GM12878 (cell line): ENCODE data around the gene SLC9B1. TPM values are rescaled to one million over a fixed set of nuclear protein-coding genes. Genes with fewer than 3 reads are reported as not detected.

Source experiments
- ATAC-seq: fragments of 200-7000 bp; cut with Tn5 transposase; 3 replicates; pipeline ENCODE4 v1.9.1; 2020; ENCODE audit warnings: mild to moderate bottlenecking, moderate library complexity
- BruUV-seq: library from RNA; stranded (reverse); fragments of 400-500 nt; replicated peaks from 2 replicates; lab custom pipeline; 2021; lab: Mats Ljungman, UMichigan
- CTCF ChIA-PET: fragments of 300-600 bp; sonication (Branson Sonifier 250); formaldehyde crosslinking; extraction: SDS; loops from one replicate; lab custom pipeline; 2021; ENCODE audit warnings: inconsistent platforms; lab: Yijun Ruan, JAX
- POLR2A ChIA-PET: fragments of 350-600 bp; formaldehyde crosslinking; extraction: SDS; loops from one replicate; lab custom pipeline; 2021; ENCODE audit warnings: inconsistent platforms; lab: Charles Lee
- RAD21 ChIA-PET: fragments of 300-600 bp; sonication (Branson Sonifier 250); formaldehyde crosslinking; loops from one replicate; lab custom pipeline; 2023; ENCODE audit warnings: antibody characterized with exemption; ENCODE audit not compliant: unreplicated experiment; lab: Charles Lee
- SMC1A ChIA-PET: fragments of 300-600 bp; sonication (Branson Sonifier 250); formaldehyde crosslinking; loops from one replicate; lab custom pipeline; 2023; ENCODE audit not compliant: unreplicated experiment, uncharacterized antibody; lab: Charles Lee
- DNase-seq: peaks from one replicate; pipeline ENCODE4 v3.0.0-alpha.2; 2011; ENCODE audit warnings: low read depth, low spot score
- FAIRE-seq: peaks from 3 replicates; lab custom pipeline; 2011; peaks lifted over from hg19 to GRCh38; lab: Jason Lieb, UNC
- H2AFZ ChIP-seq: 2 replicates; pipeline ENCODE4 v1.6.0; 2011; ENCODE audit warnings: low read depth, low read length, control low read depth; ENCODE audit not compliant: control insufficient read depth
- H3K27ac ChIP-seq: 2 replicates; pipeline ENCODE4 v1.5.1; 2011; ENCODE audit warnings: control low read depth; ENCODE audit not compliant: control insufficient read depth, insufficient read depth
- H3K27me3 ChIP-seq, 2 experiments: replicated peaks in 1 of 2; 2 replicates each; pipeline versions ENCODE4 v1.6.0 to v1.6.1; 2011; ENCODE audit warnings: low read length in 1 of 2; ENCODE audit not compliant: control insufficient read depth in 2 of 2, insufficient read depth in 2 of 2
- H3K36me3 ChIP-seq, 2 experiments: 2 replicates each; pipeline ENCODE4 v1.5.1; 2011; ENCODE audit warnings: low read length in 1 of 2; ENCODE audit not compliant: control insufficient read depth in 2 of 2, insufficient read depth in 2 of 2
- H3K4me1 ChIP-seq: 2 replicates; pipeline ENCODE4 v1.6.1; 2011; ENCODE audit warnings: mild to moderate bottlenecking, low read length, moderate library complexity, mixed read lengths; ENCODE audit not compliant: control insufficient read depth, insufficient read depth
- H3K4me2 ChIP-seq: 2 replicates; pipeline ENCODE4 v1.6.0; 2011; ENCODE audit warnings: control low read depth; ENCODE audit not compliant: control insufficient read depth, insufficient read depth
- H3K4me3 ChIP-seq: fragments of 200-600 bp; sonication (generic); 2 replicates; pipeline ENCODE4 v1.5.1; 2016
- H3K79me2 ChIP-seq: 2 replicates; pipeline ENCODE4 v1.6.0; 2011; ENCODE audit warnings: low read length; ENCODE audit not compliant: control insufficient read depth, insufficient read depth
- H3K9ac ChIP-seq: 2 replicates; pipeline ENCODE4 v1.8.0; 2011; ENCODE audit warnings: low read length, control low read depth, mixed read lengths; ENCODE audit not compliant: control insufficient read depth, insufficient read depth
- H3K9me3 ChIP-seq: replicated peaks from 3 replicates; pipeline ENCODE4 v1.5.1; 2011; ENCODE audit warnings: mild to moderate bottlenecking, low read length; ENCODE audit not compliant: control insufficient read depth, insufficient read depth
- H4K20me1 ChIP-seq: 2 replicates; pipeline ENCODE4 v1.6.0; 2011; ENCODE audit not compliant: control insufficient read depth, insufficient read depth
- CHD4 ChIP-seq: fragments of 200-600 bp; sonication (generic); IDR thresholded peaks from 2 replicates; pipeline ENCODE4 v1.6.1; 2016; ENCODE audit warnings: mild to moderate bottlenecking
- WGBS: methylation state at CpG from one replicate; pipeline ENCODE4 v1.1.6; 2016; ENCODE audit warnings: low lambda C conversion rate; ENCODE audit not compliant: insufficient replicate concordance, insufficient coverage; ENCODE audit errors: missing lambda C conversion rate; 5-methylcytosine and 5-hydroxymethylcytosine counted together
- in situ Hi-C: fragments of 300-500 bp; cut with MboI; formaldehyde crosslinking; loops from 9 replicates; pipeline ENCODE4 v1.14.3; 2018; ENCODE audit warnings: mixed read lengths
- intact Hi-C: fragments of 100-400 bp; cut with micrococcal nuclease; formaldehyde crosslinking; loops from one replicate; pipeline ENCODE4 v1.14.2; 2022; ENCODE audit not compliant: unreplicated experiment
- polyA plus RNA-seq, 11 experiments: library from polyadenylated mRNA; depleted of rRNA in 4 of 11; unstranded in 6 of 11; stranded (reverse) in 5 of 11; fragments of >200 nt; fragmentation: Nextera tagmentation in 4 of 11; fragmentation: Illumina TruSeq in 1 of 11; extraction: Ambion mirVana in 4 of 11; extraction: Trizol in 1 of 11; gene quantifications; 1 replicate in 1 of 11; 2 replicates in 10 of 11; pipeline versions ENCODE4 v1.2.1 to v1.2.3, GENCODE V29; 2011 to 2016; ENCODE audit warnings: inconsistent platforms in 2 of 11, missing spikeins in 2 of 11, low read depth in 1 of 11
- total RNA-seq, 4 experiments: library from RNA; depleted of rRNA in 3 of 4; stranded (reverse); fragments of >200 nt in 3 of 4; fragmentation: Illumina TruSeq in 1 of 4; extraction: Trizol in 1 of 4; gene quantifications; 2 replicates each; pipeline versions ENCODE4 v1.2.1 to v1.2.3, GENCODE V29; 2013 to 2021
- TF ChIP-seq, protein P1 (sequence below): fragments of 150-350 bp; IDR thresholded peaks from 2 replicates; pipeline ENCODE4 v1.6.1; 2016; ENCODE audit warnings: low read depth, low read length
- TF ChIP-seq, protein P2 (sequence below): IDR thresholded peaks from 2 replicates; pipeline ENCODE4 v1.6.1; 2012; ENCODE audit warnings: low read depth, low read length, improper control_type of control experiment

SLC9B1 gene
- total and polyA plus RNA-seq, 10 of the 15 experiments (the other 5 are each of a cell fraction or from before 2014, with no cell fraction given): 1.0 to 3.5 (median 1.8) TPM

GRCh38 chr4:103012551-103012950 lies 7.0 kb downstream of the SLC9B1 start (continued):
- TF ChIP-seq, protein P1, sequence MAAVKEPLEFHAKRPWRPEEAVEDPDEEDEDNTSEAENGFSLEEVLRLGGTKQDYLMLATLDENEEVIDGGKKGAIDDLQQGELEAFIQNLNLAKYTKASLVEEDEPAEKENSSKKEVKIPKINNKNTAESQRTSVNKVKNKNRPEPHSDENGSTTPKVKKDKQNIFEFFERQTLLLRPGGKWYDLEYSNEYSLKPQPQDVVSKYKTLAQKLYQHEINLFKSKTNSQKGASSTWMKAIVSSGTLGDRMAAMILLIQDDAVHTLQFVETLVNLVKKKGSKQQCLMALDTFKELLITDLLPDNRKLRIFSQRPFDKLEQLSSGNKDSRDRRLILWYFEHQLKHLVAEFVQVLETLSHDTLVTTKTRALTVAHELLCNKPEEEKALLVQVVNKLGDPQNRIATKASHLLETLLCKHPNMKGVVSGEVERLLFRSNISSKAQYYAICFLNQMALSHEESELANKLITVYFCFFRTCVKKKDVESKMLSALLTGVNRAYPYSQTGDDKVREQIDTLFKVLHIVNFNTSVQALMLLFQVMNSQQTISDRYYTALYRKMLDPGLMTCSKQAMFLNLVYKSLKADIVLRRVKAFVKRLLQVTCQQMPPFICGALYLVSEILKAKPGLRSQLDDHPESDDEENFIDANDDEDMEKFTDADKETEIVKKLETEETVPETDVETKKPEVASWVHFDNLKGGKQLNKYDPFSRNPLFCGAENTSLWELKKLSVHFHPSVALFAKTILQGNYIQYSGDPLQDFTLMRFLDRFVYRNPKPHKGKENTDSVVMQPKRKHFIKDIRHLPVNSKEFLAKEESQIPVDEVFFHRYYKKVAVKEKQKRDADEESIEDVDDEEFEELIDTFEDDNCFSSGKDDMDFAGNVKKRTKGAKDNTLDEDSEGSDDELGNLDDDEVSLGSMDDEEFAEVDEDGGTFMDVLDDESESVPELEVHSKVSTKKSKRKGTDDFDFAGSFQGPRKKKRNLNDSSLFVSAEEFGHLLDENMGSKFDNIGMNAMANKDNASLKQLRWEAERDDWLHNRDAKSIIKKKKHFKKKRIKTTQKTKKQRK: no peak
- TF ChIP-seq, protein P2, sequence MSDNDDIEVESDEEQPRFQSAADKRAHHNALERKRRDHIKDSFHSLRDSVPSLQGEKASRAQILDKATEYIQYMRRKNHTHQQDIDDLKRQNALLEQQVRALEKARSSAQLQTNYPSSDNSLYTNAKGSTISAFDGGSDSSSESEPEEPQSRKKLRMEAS: no peak

DNA sequence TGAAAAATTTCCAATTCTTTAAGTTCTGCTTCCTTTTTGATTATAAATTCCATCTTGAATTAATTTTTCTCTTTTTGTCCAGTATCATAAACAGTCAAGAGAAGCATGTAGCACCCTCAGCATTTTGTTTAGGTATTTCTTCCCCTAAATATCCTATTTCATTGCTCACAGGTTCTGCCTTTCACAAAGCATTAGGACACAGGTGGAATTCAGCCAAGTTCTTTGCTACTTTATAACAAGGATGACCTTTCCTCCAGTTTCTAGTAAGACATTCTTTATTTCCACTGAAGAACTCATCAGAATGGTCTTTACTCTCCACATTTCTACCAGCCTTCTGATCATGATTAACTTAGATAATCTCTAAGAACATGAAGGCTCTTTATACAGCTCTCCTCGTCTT lies 7.4 kb downstream of the SLC9B1 start:
- H3K9me3 ChIP-seq: no peaks in the 10 kb centered on the region
- intact Hi-C loops (no loop called here), in situ Hi-C loops (loop anchor here (25.0 kb wide), 1 partner anchor 200 kb away; no protein-coding TSS in a partner anchor)
- no peaks in the 10 kb centered on the region for H3K27me3 ChIP-seq
- no TSS peak for BruUV-seq
- FAIRE-seq (no peak), ATAC-seq (no peak), DNase-seq (no peak)
- no peak for TF ChIP-seq CHD4
- WGBS: 21% methylated on average over 1 of the region's 1 CpG
- POLR2A ChIA-PET: no interaction called here
- CTCF ChIA-PET: interaction anchor here (1.0 to 2.6 kb wide), 5 partner anchors 14 to 392 kb away, joined by 3 to 12 read pairs (median 4); partner anchors contain the start of gene BDH2
- H3K4me1 ChIP-seq: no peaks in the 10 kb centered on the region
- no peak overlapping the region for H3K9ac ChIP-seq
- H4K20me1 ChIP-seq: no peaks in the 10 kb centered on the region
- RAD21 ChIA-PET: interaction anchor here (0.6 to 1.1 kb wide), 4 partner anchors 32 to 581 kb away, joined by 3 to 10 read pairs (median 3); no protein-coding TSS in a partner anchor
- SMC1A ChIA-PET: interaction anchor here (0.8 to 2.0 kb wide), 4 partner anchors 388 to 587 kb away, joined by 3 to 8 read pairs (median 3); no protein-coding TSS in a partner anchor
- no peaks in the 10 kb centered on the region for H3K79me2 ChIP-seq
- H3K4me2 ChIP-seq: no peak overlapping the region
- H3K4me3 ChIP-seq: no peak overlapping the region
- H3K27ac ChIP-seq: no peak overlapping the region
- H2AFZ ChIP-seq: no peak overlapping the region
- H3K36me3 ChIP-seq: no peaks in the 10 kb centered on the region
